NB4 (cell line): ENCODE data around the gene STK32C.

ENCODE experiments used
- DNase-seq: peaks from one replicate; pipeline ENCODE4 v3.0.0; 2010; ENCODE audit warnings: low read depth
- H3K4me3 ChIP-seq: one replicate; pipeline ENCODE4 v1.5.1; 2011; ENCODE audit warnings: mild to moderate bottlenecking, low read depth, low read length, moderate library complexity
- MYC ChIP-seq: IDR thresholded peaks from 2 replicates; pipeline ENCODE4 v1.6.1; 2011; ENCODE audit warnings: low read depth, low read length
- POLR2A ChIP-seq: IDR thresholded peaks from 2 replicates; pipeline ENCODE4 v1.6.1; 2011; ENCODE audit warnings: mild to moderate bottlenecking; ENCODE audit not compliant: insufficient read length; ENCODE audit errors: extremely low read depth
- TF ChIP-seq, protein P1 (sequence below): IDR thresholded peaks from one replicate; pipeline ENCODE4 v1.5.1; 2012; ENCODE audit warnings: low read depth, low read length
- TF ChIP-seq, protein P2 (sequence below): IDR thresholded peaks from 2 replicates; pipeline ENCODE4 v1.6.1; 2011; ENCODE audit warnings: low read depth, low read length

Gene STK32C

GRCh38 chr10:132166216-132166950 is 141.4 kb downstream of the STK32C start:
- TF ChIP-seq MYC: no peak
- TF ChIP-seq, protein P1, sequence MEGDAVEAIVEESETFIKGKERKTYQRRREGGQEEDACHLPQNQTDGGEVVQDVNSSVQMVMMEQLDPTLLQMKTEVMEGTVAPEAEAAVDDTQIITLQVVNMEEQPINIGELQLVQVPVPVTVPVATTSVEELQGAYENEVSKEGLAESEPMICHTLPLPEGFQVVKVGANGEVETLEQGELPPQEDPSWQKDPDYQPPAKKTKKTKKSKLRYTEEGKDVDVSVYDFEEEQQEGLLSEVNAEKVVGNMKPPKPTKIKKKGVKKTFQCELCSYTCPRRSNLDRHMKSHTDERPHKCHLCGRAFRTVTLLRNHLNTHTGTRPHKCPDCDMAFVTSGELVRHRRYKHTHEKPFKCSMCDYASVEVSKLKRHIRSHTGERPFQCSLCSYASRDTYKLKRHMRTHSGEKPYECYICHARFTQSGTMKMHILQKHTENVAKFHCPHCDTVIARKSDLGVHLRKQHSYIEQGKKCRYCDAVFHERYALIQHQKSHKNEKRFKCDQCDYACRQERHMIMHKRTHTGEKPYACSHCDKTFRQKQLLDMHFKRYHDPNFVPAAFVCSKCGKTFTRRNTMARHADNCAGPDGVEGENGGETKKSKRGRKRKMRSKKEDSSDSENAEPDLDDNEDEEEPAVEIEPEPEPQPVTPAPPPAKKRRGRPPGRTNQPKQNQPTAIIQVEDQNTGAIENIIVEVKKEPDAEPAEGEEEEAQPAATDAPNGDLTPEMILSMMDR: no peak
- no peak for TF ChIP-seq POLR2A
- no peak overlapping the region for H3K4me3 ChIP-seq
- DNase-seq: no peak

DNA sequence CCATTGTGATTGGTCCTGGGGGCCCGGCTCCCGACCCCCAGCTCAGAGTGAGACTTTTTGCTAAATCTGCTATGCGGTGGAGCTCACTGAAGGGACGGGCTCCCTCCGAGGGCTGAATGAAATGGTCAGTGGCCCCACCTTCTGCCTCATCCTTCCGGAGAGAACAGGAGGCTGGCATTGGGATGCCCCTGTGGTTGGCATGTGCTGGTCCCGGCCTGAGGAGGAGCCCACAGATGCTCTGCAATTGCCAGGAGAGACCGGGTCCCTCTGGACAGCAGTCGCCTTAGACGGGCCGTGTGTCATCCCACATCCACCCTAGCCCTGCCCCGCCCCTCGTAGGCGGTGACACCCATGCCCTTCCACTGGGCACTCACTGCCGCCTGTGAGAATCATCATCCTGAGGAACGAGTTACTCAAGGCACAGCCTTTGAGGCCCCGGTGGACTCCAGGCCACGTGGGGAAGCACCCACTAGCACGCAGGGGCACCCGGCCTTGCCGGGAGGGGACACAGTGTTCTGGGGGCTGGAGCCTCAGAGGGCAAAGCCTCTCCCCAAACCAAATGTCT is 142.3 kb downstream of the STK32C start:
- H3K4me3 ChIP-seq: no peak overlapping the region

GRCh38 chr10:132164761-132165278 is 142.9 kb downstream of the STK32C start:
- H3K4me3 ChIP-seq: no peak overlapping the region
- TF ChIP-seq MYC (no peak), POLR2A (no peak)
- TF ChIP-seq, protein P2, sequence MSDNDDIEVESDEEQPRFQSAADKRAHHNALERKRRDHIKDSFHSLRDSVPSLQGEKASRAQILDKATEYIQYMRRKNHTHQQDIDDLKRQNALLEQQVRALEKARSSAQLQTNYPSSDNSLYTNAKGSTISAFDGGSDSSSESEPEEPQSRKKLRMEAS: no peak
- TF ChIP-seq, protein P1: no peak
- DNase-seq: no peak

More for the DNA sequence above, 142.3 kb downstream of the STK32C start:
- DNase-seq: no peak
- TF ChIP-seq, protein P2: no peak
- TF ChIP-seq POLR2A: no peak

GRCh38 chr10:132163826-132164515 is 143.8 kb downstream of the STK32C start:
- DNase-seq: no peak
- no peak overlapping the region for H3K4me3 ChIP-seq
- TF ChIP-seq, protein P1: no peak
- TF ChIP-seq, protein P2: no peak
- TF ChIP-seq POLR2A: no peak
- TF ChIP-seq MYC: no peak

DNA sequence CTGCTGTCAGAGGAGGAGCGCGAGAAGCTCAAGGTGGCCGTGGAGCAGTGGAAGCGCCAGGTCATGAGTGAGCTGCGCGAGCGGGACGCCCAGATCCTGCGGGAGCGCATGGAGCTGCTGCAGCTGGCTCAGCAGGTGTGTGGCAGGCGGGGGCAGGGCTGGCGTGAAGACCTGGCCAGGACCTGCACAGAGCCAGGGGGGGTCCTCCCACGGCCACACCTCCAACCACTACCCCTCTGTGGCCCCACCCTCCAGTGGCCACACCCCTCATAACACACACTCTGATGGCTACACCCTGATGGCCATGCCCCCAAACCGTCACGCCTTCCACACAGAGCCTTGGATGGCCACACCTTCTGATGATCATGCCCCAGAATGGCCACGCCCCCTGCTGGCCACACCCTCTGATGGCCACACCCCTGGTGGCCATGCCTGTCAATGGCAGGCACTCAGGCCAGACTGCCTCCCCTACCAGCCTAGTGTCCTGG is 144.4 kb downstream of the STK32C start:
- H3K4me3 ChIP-seq: no peak overlapping the region
- no peak for TF ChIP-seq MYC
- no peak for TF ChIP-seq POLR2A
- TF ChIP-seq, protein P2: no peak
- TF ChIP-seq, protein P1: peak; percentile 21
- DNase-seq: peak; percentile 50

GRCh38 chr10:132162590-132163277 is 145.0 kb downstream of the STK32C start:
- TF ChIP-seq POLR2A: no peak
- DNase-seq: no peak
- H3K4me3 ChIP-seq: no peak overlapping the region
